Keratinocyte (primary cell): Measurements from ENCODE around the gene DGKI. TPM values are rescaled to one million over a fixed set of nuclear protein-coding genes. Genes with fewer than 3 reads are reported as not detected.
A peak's percentile ranks its signal among the peaks of the same experiment; 100 is the strongest.

Experiments
- DNase-seq: peaks from one replicate; pipeline ENCODE4 v3.0.0-alpha.2; 2011; ENCODE audit warnings: low read depth, missing footprints, low spot score
- FAIRE-seq: peaks from 2 replicates; lab custom pipeline; 2011; peaks lifted over from hg19 to GRCh38; lab: Jason Lieb, UNC
- H2AFZ ChIP-seq: 2 replicates; pipeline ENCODE4 v1.6.0; 2012; ENCODE audit warnings: low read length, control low read depth, inconsistent platforms; ENCODE audit not compliant: control insufficient read depth
- H3K27ac ChIP-seq: 2 replicates; pipeline ENCODE4 v1.5.1; 2011; ENCODE audit warnings: low read length; ENCODE audit not compliant: control insufficient read depth, insufficient read depth
- H3K27me3 ChIP-seq: 3 replicates; pipeline ENCODE4 v1.6.0; 2011; ENCODE audit warnings: low read length; ENCODE audit not compliant: control insufficient read depth, insufficient read depth; ENCODE audit errors: extremely low read depth
- H3K36me3 ChIP-seq, 2 experiments: 2 replicates in 1 of 2; 3 replicates in 1 of 2; pipeline ENCODE4 v1.5.1; 2011; ENCODE audit warnings: low read length in 2 of 2, mild to moderate bottlenecking in 1 of 2; ENCODE audit not compliant: control insufficient read depth in 2 of 2, insufficient read depth in 2 of 2; ENCODE audit errors: extremely low read depth in 1 of 2
- H3K4me1 ChIP-seq: 3 replicates; pipeline ENCODE4 v1.5.1; 2011; ENCODE audit warnings: low read length; ENCODE audit not compliant: control insufficient read depth, insufficient read depth; ENCODE audit errors: extremely low read depth
- H3K4me2 ChIP-seq: 3 replicates; pipeline ENCODE4 v1.6.0; 2011; ENCODE audit warnings: low read depth, low read length; ENCODE audit not compliant: control insufficient read depth, insufficient read depth; ENCODE audit errors: extremely low read depth
- H3K4me3 ChIP-seq, 3 experiments: fragments of 200-600 bp in 1 of 3; sonication (generic) in 1 of 3; 2 replicates in 2 of 3; 3 replicates in 1 of 3; pipeline ENCODE4 v1.5.1; 2011 to 2016; ENCODE audit warnings: low read length in 3 of 3, mild to moderate bottlenecking in 3 of 3, control low read depth in 2 of 3, inconsistent platforms in 1 of 3, low read depth in 1 of 3, mixed read lengths in 1 of 3, mixed run types in 1 of 3, moderate library complexity in 1 of 3; ENCODE audit not compliant: control insufficient read depth in 2 of 3, insufficient read depth in 2 of 3; ENCODE audit errors: extremely low read depth in 1 of 3
- H3K79me2 ChIP-seq: 2 replicates; pipeline ENCODE4 v1.6.0; 2012; ENCODE audit warnings: low read length; ENCODE audit not compliant: control insufficient read depth, insufficient read depth
- H3K9ac ChIP-seq: 3 replicates; pipeline ENCODE4 v1.6.0; 2011; ENCODE audit warnings: low read length; ENCODE audit not compliant: control insufficient read depth, insufficient read depth; ENCODE audit errors: extremely low read depth
- H3K9me1 ChIP-seq: 3 replicates; pipeline ENCODE4 v1.6.0; 2011; ENCODE audit warnings: low read length; ENCODE audit not compliant: control insufficient read depth, insufficient read depth; ENCODE audit errors: extremely low read depth
- H3K9me3 ChIP-seq: 2 replicates; pipeline ENCODE4 v1.5.1; 2012; ENCODE audit warnings: low read depth, low read length; ENCODE audit not compliant: control insufficient read depth
- H4K20me1 ChIP-seq: 3 replicates; pipeline ENCODE4 v1.6.0; 2011; ENCODE audit warnings: low read length; ENCODE audit not compliant: control insufficient read depth, insufficient read depth; ENCODE audit errors: extremely low read depth
- CTCF ChIP-seq, 3 experiments: IDR thresholded peaks in 1 of 3; conservative IDR thresholded peaks in 1 of 3; optimal IDR thresholded peaks in 1 of 3; 2 replicates in 2 of 3; 3 replicates in 1 of 3; pipeline versions ENCODE3 to v1.5.1; 2011; ENCODE audit warnings: low read length in 3 of 3, mild to moderate bottlenecking in 3 of 3, moderate library complexity in 2 of 3, control low read depth in 1 of 3, inconsistent platforms in 1 of 3; ENCODE audit not compliant: insufficient read depth in 2 of 3; ENCODE audit errors: extremely low read depth in 1 of 3
- EZH2 ChIP-seq: IDR thresholded peaks from one replicate; pipeline ENCODE4 v1.6.1; 2012; ENCODE audit warnings: inconsistent platforms, mild to moderate bottlenecking, low read length, moderate library complexity
- dilution Hi-C: fragments of 300-500 bp; cut with MboI; formaldehyde crosslinking; loops from one replicate; pipeline ENCODE4 v1.7.0; 2020; ENCODE audit warnings: low sequenced_read_pairs; ENCODE audit not compliant: extremely low pct_ligation_motif_present
- polyA plus RNA-seq, 5 experiments: library from polyadenylated mRNA; depleted of rRNA in 3 of 5; stranded (reverse) in 3 of 5; stranded (forward) in 1 of 5; unstranded in 1 of 5; fragments of >200 nt; gene quantifications; 1 replicate in 1 of 5; 2 replicates in 3 of 5; 3 replicates in 1 of 5; pipeline versions ENCODE4 v1.2.1 to v1.2.3, GENCODE V29; 2011 to 2012; ENCODE audit warnings: missing spikeins in 2 of 5, low read depth in 1 of 5, low replicate concordance in 1 of 5

The DGKI gene
- polyA plus RNA-seq, 1 donor (not counting 4 experiments of a cell fraction or from before 2014, with no cell fraction given), result 0.14 TPM

DNA sequence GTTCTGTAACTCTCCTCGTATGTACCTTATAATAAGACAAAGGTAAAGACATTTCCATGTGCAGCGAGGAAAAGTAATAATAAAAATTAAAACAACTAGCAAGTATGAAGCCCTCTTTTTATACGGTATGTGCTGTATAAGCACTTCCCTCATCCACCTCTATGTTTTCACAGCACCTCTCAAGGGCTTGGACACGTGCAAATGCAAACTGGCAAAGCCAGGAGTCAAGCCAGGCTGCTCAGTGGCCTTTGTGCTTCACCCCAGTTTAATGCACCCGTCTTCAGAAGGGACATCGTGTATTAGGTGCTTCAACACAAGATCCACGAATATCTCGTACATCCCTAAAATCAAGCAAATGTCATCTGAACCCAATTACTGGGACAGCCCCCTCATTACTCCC lies 1.3 kb upstream of the DGKI start:
- H2AFZ ChIP-seq, result no peak overlapping the region
- H3K4me2 ChIP-seq, result no peak overlapping the region
- H4K20me1 ChIP-seq, result no peaks in the 10 kb centered on the region
- H3K9me1 ChIP-seq, result no peaks in the 10 kb centered on the region
- H3K36me3 ChIP-seq, result no peaks in the 10 kb centered on the region
- no peaks in the 10 kb centered on the region for H3K9me3 ChIP-seq
- TF ChIP-seq CTCF (optimal IDR thresholded peaks at IDR 0.05 in 1 of 3, IDR thresholded peaks at IDR 0.05 in 1 of 3, conservative IDR thresholded peaks at IDR 0.05 in 1 of 3; ENCODE audit: extremely low read depth in 1 of 3, insufficient read depth in 2 of 3, low read length in 3 of 3), result no peak
- no peak for TF ChIP-seq EZH2
- H3K79me2 ChIP-seq, result no peaks in the 10 kb centered on the region
- H3K4me3 ChIP-seq, result no peak overlapping the region
- no peak overlapping the region for H3K27ac ChIP-seq
- no peak overlapping the region for H3K9ac ChIP-seq
- no peak for DNase-seq
- FAIRE-seq, result no peak
- dilution Hi-C loops, result no loop called here
- H3K27me3 ChIP-seq, result peaks cover 46% of the 10 kb centered on the region
- H3K4me1 ChIP-seq, result no peaks in the 10 kb centered on the region

GRCh38 chr7:137847568-137848050 lies 835 bp upstream of the DGKI start:
- dilution Hi-C loops, result no loop called here
- no peaks in the 10 kb centered on the region for H3K4me1 ChIP-seq
- no peak for FAIRE-seq
- H3K27ac ChIP-seq, result no peak overlapping the region
- H3K4me2 ChIP-seq, result no peak overlapping the region
- H3K9ac ChIP-seq, result no peak overlapping the region
- no peaks in the 10 kb centered on the region for H3K36me3 ChIP-seq
- H2AFZ ChIP-seq, result no peak overlapping the region
- no peaks in the 10 kb centered on the region for H3K9me1 ChIP-seq
- H3K9me3 ChIP-seq, result no peaks in the 10 kb centered on the region
- TF ChIP-seq EZH2 (peak; percentile 89), CTCF (optimal IDR thresholded peaks at IDR 0.05 in 1 of 3, IDR thresholded peaks at IDR 0.05 in 1 of 3, conservative IDR thresholded peaks at IDR 0.05 in 1 of 3; ENCODE audit: extremely low read depth in 1 of 3, insufficient read depth in 2 of 3, low read length in 3 of 3) (no peak)
- peaks cover 46% of the 10 kb centered on the region for H3K27me3 ChIP-seq
- H3K4me3 ChIP-seq, result no peak overlapping the region
- no peak for DNase-seq
- H3K79me2 ChIP-seq, result no peaks in the 10 kb centered on the region
- H4K20me1 ChIP-seq, result no peaks in the 10 kb centered on the region
